Gastrocnemius medialis (tissue), 4 donors: ENCODE results near the gene LRRC4. TPM values are rescaled to one million over a fixed set of nuclear protein-coding genes. Genes with fewer than 3 reads are reported as not detected.

Source experiments
- ATAC-seq, 2 donors: fragments of 150-250 bp; one replicate each; pipeline ENCODE4 v1.9.1; 2016
- DNase-seq, 2 donors: peaks; one replicate each; pipeline ENCODE4 v3.0.0-alpha.2; 2019
- H3K27ac ChIP-seq, 4 donors: fragments of 200-600 bp; sonication (generic); 1 replicate in 1 of 4; 2 replicates in 3 of 4; pipeline ENCODE4 v1.5.1; 2016 to 2018; ENCODE audit warnings: mild to moderate bottlenecking in 2 of 4, moderate library complexity in 1 of 4
- H3K27me3 ChIP-seq, 3 donors: fragments of 200-600 bp; sonication (generic) in 2 of 3; 1 replicate in 1 of 3; 2 replicates in 2 of 3; pipeline versions ENCODE4 v1.5.1 to v1.6.0; 2016 to 2019; ENCODE audit warnings: mild to moderate bottlenecking in 1 of 3, moderate library complexity in 1 of 3
- H3K36me3 ChIP-seq, 2 donors: fragments of 200-600 bp; sonication (generic) in 1 of 2; one replicate each; pipeline ENCODE4 v1.5.1; 2017 to 2018
- H3K4me1 ChIP-seq, 2 donors: fragments of 200-600 bp; sonication (generic) in 1 of 2; one replicate each; pipeline ENCODE4 v1.5.1; 2016 to 2017; ENCODE audit warnings: mild to moderate bottlenecking in 2 of 2
- H3K4me3 ChIP-seq, 4 donors: fragments of 200-600 bp; sonication (generic) in 3 of 4; 1 replicate in 1 of 4; 2 replicates in 3 of 4; pipeline ENCODE4 v1.5.1; 2016 to 2019; ENCODE audit warnings: mild to moderate bottlenecking in 2 of 4
- H3K9me3 ChIP-seq, 3 donors: fragments of 200-600 bp; sonication (generic) in 2 of 3; 1 replicate in 1 of 3; 2 replicates in 2 of 3; pipeline ENCODE4 v1.5.1; 2016 to 2019
- CTCF ChIP-seq, 5 experiments: fragments of 450-650 bp in 3 of 5; fragments of 200-600 bp in 2 of 5; sonication (generic) in 2 of 5; IDR thresholded peaks in 4 of 5; conservative IDR thresholded peaks in 1 of 5; 1 replicate in 4 of 5; 2 replicates in 1 of 5; pipeline ENCODE4 v1.5.1; 2016 to 2019; ENCODE audit warnings: antibody characterized with exemption in 5 of 5, mild to moderate bottlenecking in 3 of 5, moderate library complexity in 3 of 5
- POLR2A ChIP-seq, 2 donors: fragments of 450-650 bp; IDR thresholded peaks; one replicate each; pipeline ENCODE4 v1.6.1; 2017; ENCODE audit warnings: antibody characterized with exemption in 2 of 2, mild to moderate bottlenecking in 2 of 2, moderate library complexity in 2 of 2
- in situ Hi-C, 4 donors: fragments of 200-750 bp; cut with MboI; loops; one replicate each; pipeline versions ENCODE4 v1.15.0 to v1.8.0; 2017; ENCODE audit warnings: low sequenced_read_pairs in 4 of 4
- intact Hi-C: fragments of 100-400 bp; cut with DNase I; formaldehyde crosslinking; loops from one replicate; pipeline ENCODE4 v1.15.1; 2023; ENCODE audit warnings: low total_unique reads
- total RNA-seq, 4 donors: library from RNA; depleted of rRNA; stranded (reverse); fragments of >200 nt; gene quantifications; one replicate each; pipeline versions ENCODE4 v1.1.0 to v1.2.3, GENCODE V29; 2016

Gene LRRC4
- total RNA-seq, 4 donors from 2014 or later, result 0.29 to 4.3 (median 0.96) TPM

GRCh38 chr7:128037081-128037480 is 5.8 kb upstream of the LRRC4 start:
- intact Hi-C loops, result loop anchor here (10.0 kb wide), 1 partner anchor 168 kb away; no protein-coding TSS in a partner anchor
- Histone ChIP-seq H3K4me1 (peaks cover 0 to 3% of the 10 kb centered on the region in 2 donors), H3K36me3 (no peaks in the 10 kb centered on the region), H3K4me3 (no peak overlapping the region), H3K27ac (no peak overlapping the region), H3K27me3 (no peaks in the 10 kb centered on the region), H3K9me3 (no peaks in the 10 kb centered on the region)
- no peak for TF ChIP-seq CTCF (IDR thresholded peaks at IDR 0.05 in 4 of 5, conservative IDR thresholded peaks at IDR 0.05 in 1 of 5)
- TF ChIP-seq POLR2A (IDR thresholded peaks at IDR 0.05), result no peak
- in situ Hi-C loops, result no loop called here
- DNase-seq, result no peak
- no peak for ATAC-seq

GRCh38 chr7:128036226-128036940 is 5.1 kb upstream of the LRRC4 start:
- Histone ChIP-seq H3K27me3 (no peaks in the 10 kb centered on the region), H3K27ac (no peak overlapping the region), H3K9me3 (no peaks in the 10 kb centered on the region), H3K4me1 (peaks cover 0 to 3% of the 10 kb centered on the region in 2 donors), H3K4me3 (no peak overlapping the region), H3K36me3 (no peaks in the 10 kb centered on the region)
- TF ChIP-seq CTCF (IDR thresholded peaks at IDR 0.05 in 4 of 5, conservative IDR thresholded peaks at IDR 0.05 in 1 of 5) (no peak), POLR2A (IDR thresholded peaks at IDR 0.05) (no peak)
- intact Hi-C loops (loop anchor here (10.0 kb wide), 1 partner anchor 168 kb away; no protein-coding TSS in a partner anchor), in situ Hi-C loops (no loop called here)
- ATAC-seq (no peak), DNase-seq (no peak)

GRCh38 chr7:128035712-128036111 is 4.5 kb upstream of the LRRC4 start:
- Histone ChIP-seq H3K9me3 (no peaks in the 10 kb centered on the region), H3K27me3 (no peaks in the 10 kb centered on the region), H3K4me3 (no peak overlapping the region), H3K36me3 (no peaks in the 10 kb centered on the region), H3K27ac (no peak overlapping the region), H3K4me1 (peaks cover 3% of the 10 kb centered on the region in 2 donors)
- TF ChIP-seq POLR2A (IDR thresholded peaks at IDR 0.05) (no peak), CTCF (IDR thresholded peaks at IDR 0.05 in 4 of 5, conservative IDR thresholded peaks at IDR 0.05 in 1 of 5) (peak in 1 of 5 experiments; percentile 9)
- intact Hi-C loops, result loop anchor here (10.0 kb wide), 1 partner anchor 169 kb away; no protein-coding TSS in a partner anchor
- no peak for ATAC-seq
- in situ Hi-C loops, result no loop called here
- DNase-seq, result no peak

- Histone ChIP-seq H3K27me3 (peaks cover 0 to 3% (median 0%) of the 10 kb centered on the region in 3 donors), H3K4me1 (peaks cover 3 to 8% of the 10 kb centered on the region in 2 donors), H3K27ac (no peak overlapping the region), H3K4me3 (no peak overlapping the region), H3K36me3 (no peaks in the 10 kb centered on the region), H3K9me3 (no peaks in the 10 kb centered on the region)
- intact Hi-C loops (loop anchor here (5.0 to 10.0 kb wide), 3 partner anchors 170 to 448 kb away; partner anchors contain the start of genes ARF5 and GCC1), in situ Hi-C loops (no loop called here)
- ATAC-seq (no peak), DNase-seq (no peak)
- no peak for TF ChIP-seq POLR2A (IDR thresholded peaks at IDR 0.05)
Measured at GRCh38 chr7:128034825-128035224, 3.6 kb upstream of the LRRC4 start.

- Histone ChIP-seq H3K9me3 (no peaks in the 10 kb centered on the region), H3K4me3 (no peak overlapping the region), H3K27ac (no peak overlapping the region), H3K4me1 (peaks cover 3 to 8% of the 10 kb centered on the region in 2 donors), H3K36me3 (no peaks in the 10 kb centered on the region), H3K27me3 (peaks cover 0 to 3% (median 0%) of the 10 kb centered on the region in 3 donors)
- no peak for ATAC-seq
- intact Hi-C loops (loop anchor here (5.0 to 10.0 kb wide), 3 partner anchors 172 to 446 kb away; partner anchors contain the start of genes ARF5 and GCC1), in situ Hi-C loops (no loop called here)
- TF ChIP-seq POLR2A (IDR thresholded peaks at IDR 0.05) (no peak), CTCF (IDR thresholded peaks at IDR 0.05 in 4 of 5, conservative IDR thresholded peaks at IDR 0.05 in 1 of 5) (no peak)
- no peak for DNase-seq
Measured at GRCh38 chr7:128033246-128033645, 2.0 kb upstream of the LRRC4 start.
